Activated naive CD8-positive, alpha-beta T cell treated with anti-CD3 and anti-CD28 coated beads, Interleukin-2, amount 10 ng/mL, durations not matched to agents 7 days and 5 days (primary cell): Measurements from ENCODE around the gene VASH2. TPM values are rescaled to one million over a fixed set of nuclear protein-coding genes. Genes with fewer than 3 reads are reported as not detected.

Source experiments
- ATAC-seq: fragments of 150-1000 bp; cut with Tn5 transposase; one replicate; pipeline ENCODE4 v1.10.0; 2021; ENCODE audit warnings: low read depth, moderate library complexity
- POLR2A ChIA-PET: fragments of 350-600 bp; sonication (Branson Sonifier 250); formaldehyde crosslinking; loops from one replicate; lab custom pipeline; 2021; ENCODE audit warnings: antibody characterized with exemption; lab: Charles Lee
- DNase-seq: peaks from one replicate; pipeline ENCODE4 v3.0.0; 2021
- H3K27ac Mint-ChIP-seq: one replicate; pipeline ENCODE4 v1.8.0; 2022; ENCODE audit warnings: mild to moderate bottlenecking, mixed read lengths
- H3K27me3 Mint-ChIP-seq: one replicate; pipeline ENCODE4 v1.8.0; 2022; ENCODE audit warnings: mild to moderate bottlenecking, moderate library complexity, mixed read lengths
- H3K36me3 Mint-ChIP-seq: one replicate; pipeline ENCODE4 v1.8.0; 2021; ENCODE audit warnings: mild to moderate bottlenecking, mixed read lengths
- H3K4me1 Mint-ChIP-seq: one replicate; pipeline ENCODE4 v1.8.0; 2021; ENCODE audit warnings: mixed read lengths
- H3K4me3 Mint-ChIP-seq: one replicate; pipeline ENCODE4 v1.8.0; 2022; ENCODE audit warnings: mild to moderate bottlenecking, moderate library complexity, mixed read lengths
- H3K9me3 Mint-ChIP-seq: one replicate; pipeline ENCODE4 v1.8.0; 2021; ENCODE audit warnings: mixed read lengths
- total RNA-seq, 2 experiments: library from RNA; stranded (reverse); gene quantifications; one replicate each; pipeline ENCODE4 v1.2.3, GENCODE V29; 2021

The VASH2 gene
- total RNA-seq, 2 experiments from 2014 or later = 0.08 TPM; not detected in 1

DNA sequence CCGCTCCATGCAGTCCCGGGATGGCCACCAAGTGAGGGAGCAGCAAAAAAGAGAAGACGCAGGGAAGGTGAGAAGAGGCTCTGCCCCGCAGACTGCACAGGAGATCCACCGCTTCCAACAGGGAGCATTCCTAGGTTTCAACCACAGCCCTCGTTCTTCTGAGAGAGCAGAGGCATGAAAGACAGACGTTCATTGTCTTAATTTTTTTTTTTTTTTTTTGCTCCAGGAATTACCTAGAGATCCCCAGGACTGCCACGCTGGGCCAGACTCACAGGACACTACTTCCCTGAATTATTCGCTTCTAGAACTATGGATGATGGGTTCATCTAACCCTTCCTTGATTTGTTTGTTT lies 33.2 kb upstream of the VASH2 start:
- Mint-ChIP-seq H3K4me3 (no peak overlapping the region), H3K27ac (no peak overlapping the region), H3K27me3 (peaks cover 33% of the 10 kb centered on the region), H3K9me3 (no peaks in the 10 kb centered on the region), H3K4me1 (peaks cover 3% of the 10 kb centered on the region), H3K36me3 (no peaks in the 10 kb centered on the region)
- DNase-seq = no peak
- POLR2A ChIA-PET = no interaction called here
- no peak for ATAC-seq

DNA sequence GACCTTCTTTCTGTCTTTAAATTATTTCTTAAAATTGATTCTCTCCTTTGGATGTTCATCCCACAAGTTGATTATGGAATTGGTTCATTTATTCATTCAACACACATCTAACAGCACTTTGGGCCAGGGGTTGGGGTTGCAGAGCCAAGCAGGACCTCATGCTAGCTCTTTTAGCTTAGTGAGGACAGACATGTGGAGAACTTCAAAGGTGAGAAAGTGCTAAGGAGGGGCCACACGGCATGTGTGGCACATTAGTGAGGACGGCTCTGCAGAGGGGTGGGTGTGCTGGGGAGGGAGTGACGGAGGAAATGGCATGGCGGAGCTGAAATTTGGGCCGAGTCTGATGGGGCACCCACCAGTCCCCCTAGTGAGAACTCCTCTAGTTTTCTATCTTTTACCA lies 32.5 kb upstream of the VASH2 start:
- no peak overlapping the region for H3K27ac Mint-ChIP-seq
- no peak for DNase-seq
- no peak overlapping the region for H3K4me3 Mint-ChIP-seq
- no peaks in the 10 kb centered on the region for H3K9me3 Mint-ChIP-seq
- no peaks in the 10 kb centered on the region for H3K36me3 Mint-ChIP-seq
- ATAC-seq = no peak
- H3K4me1 Mint-ChIP-seq = peaks cover 3% of the 10 kb centered on the region
- POLR2A ChIA-PET = no interaction called here
- peaks cover 37% of the 10 kb centered on the region for H3K27me3 Mint-ChIP-seq

DNA sequence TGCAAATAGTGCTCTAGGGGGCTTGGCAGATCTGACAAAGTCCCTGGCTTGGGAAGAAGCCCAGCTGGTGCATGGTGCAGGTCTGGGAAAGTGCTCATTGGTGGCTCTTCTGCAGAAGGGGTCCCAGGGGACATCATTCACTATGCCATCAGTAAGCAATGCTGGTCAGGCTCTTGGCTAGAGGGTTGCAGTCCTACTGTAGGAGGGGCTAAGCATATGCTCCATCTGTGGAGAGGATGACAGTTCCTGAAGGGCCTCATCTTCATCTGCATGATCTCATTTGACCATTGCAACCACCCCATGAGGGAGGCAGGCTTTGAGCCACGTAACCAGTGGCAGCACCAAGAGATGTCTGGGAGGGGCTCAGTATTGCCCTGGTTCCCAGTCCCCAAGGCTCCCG lies 31.5 kb upstream of the VASH2 start:
- POLR2A ChIA-PET = no interaction called here
- Mint-ChIP-seq H3K36me3 (no peaks in the 10 kb centered on the region), H3K27ac (no peak overlapping the region), H3K4me1 (peaks cover 3% of the 10 kb centered on the region), H3K27me3 (peaks cover 37% of the 10 kb centered on the region), H3K4me3 (no peak overlapping the region), H3K9me3 (no peaks in the 10 kb centered on the region)
- ATAC-seq (no peak), DNase-seq (no peak)

DNA sequence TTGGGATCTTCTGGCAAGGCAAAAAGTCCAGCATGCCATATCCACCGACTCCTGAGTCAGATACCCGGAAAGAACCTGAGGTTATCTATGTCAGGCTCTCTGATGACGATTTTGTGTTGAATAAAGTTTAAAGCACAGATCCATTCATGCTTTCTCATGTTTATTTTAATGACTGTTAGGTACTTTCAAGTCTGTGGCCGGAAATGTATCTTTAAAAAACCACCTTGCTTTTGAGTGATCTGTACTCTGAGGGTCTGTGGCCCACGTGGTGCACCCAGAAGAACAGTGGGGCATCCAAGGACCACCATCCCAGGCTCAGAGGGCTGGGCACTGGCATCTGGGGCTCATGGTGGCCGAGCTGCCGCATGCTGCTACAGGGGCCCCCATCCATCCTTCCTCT lies 30.1 kb upstream of the VASH2 start:
- H3K36me3 Mint-ChIP-seq = no peaks in the 10 kb centered on the region
- no peak overlapping the region for H3K27ac Mint-ChIP-seq
- H3K27me3 Mint-ChIP-seq = peaks cover 42% of the 10 kb centered on the region
- POLR2A ChIA-PET = no interaction called here
- H3K4me1 Mint-ChIP-seq = peaks cover 3% of the 10 kb centered on the region
- H3K4me3 Mint-ChIP-seq = no peak overlapping the region
- H3K9me3 Mint-ChIP-seq = no peaks in the 10 kb centered on the region
- ATAC-seq (no peak), DNase-seq (no peak)

DNA sequence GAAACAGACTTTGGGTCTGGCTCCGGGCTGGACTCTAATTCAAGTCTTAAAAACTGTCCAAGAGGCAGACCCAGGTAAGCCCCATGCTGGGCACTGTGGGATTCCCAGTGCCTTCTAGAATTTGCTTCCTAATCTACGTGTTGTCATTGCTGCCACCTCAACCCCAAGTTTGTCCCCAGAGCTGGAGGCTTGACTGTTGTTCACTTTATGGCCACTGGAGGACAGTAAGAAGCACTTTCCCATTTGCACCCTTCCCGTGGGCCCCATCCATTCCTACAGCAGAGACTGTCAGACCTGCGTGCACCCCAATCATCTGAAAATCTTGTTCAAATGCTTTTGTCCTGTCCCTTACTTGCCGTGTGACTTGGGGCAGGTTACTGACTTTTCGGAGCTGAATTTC lies 29.4 kb upstream of the VASH2 start:
- no peak for DNase-seq
- POLR2A ChIA-PET = no interaction called here

DNA sequence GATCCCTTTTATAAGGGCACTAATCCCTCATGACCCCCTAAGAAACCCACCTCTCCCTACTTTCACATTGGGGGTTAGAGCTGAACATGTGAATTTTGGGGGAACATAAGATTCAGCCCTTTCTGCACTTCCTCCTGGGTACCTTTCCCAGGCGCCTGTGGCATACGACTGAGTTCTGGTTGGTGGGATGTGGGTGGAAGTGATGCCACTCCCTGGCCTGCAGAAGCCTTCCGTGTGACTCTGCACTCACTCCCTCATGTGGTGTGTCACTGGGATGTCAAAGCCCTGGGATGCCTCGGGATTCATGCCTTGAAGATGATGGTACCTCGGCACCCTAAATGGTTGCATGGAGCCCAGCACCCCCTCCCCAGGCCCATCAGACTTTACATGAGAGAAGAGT lies 28.3 kb upstream of the VASH2 start:
- Mint-ChIP-seq H3K27me3 (peaks cover 33% of the 10 kb centered on the region), H3K9me3 (no peaks in the 10 kb centered on the region), H3K4me3 (no peak overlapping the region), H3K36me3 (no peaks in the 10 kb centered on the region), H3K27ac (no peak overlapping the region), H3K4me1 (no peaks in the 10 kb centered on the region)
- no peak for ATAC-seq
- POLR2A ChIA-PET = no interaction called here
- DNase-seq = no peak

More for the DNA sequence above, 29.4 kb upstream of the VASH2 start:
- Mint-ChIP-seq H3K9me3 (no peaks in the 10 kb centered on the region), H3K36me3 (no peaks in the 10 kb centered on the region), H3K4me1 (peaks cover 3% of the 10 kb centered on the region), H3K4me3 (no peak overlapping the region), H3K27me3 (peaks cover 39% of the 10 kb centered on the region), H3K27ac (no peak overlapping the region)
- ATAC-seq = no peak

DNA sequence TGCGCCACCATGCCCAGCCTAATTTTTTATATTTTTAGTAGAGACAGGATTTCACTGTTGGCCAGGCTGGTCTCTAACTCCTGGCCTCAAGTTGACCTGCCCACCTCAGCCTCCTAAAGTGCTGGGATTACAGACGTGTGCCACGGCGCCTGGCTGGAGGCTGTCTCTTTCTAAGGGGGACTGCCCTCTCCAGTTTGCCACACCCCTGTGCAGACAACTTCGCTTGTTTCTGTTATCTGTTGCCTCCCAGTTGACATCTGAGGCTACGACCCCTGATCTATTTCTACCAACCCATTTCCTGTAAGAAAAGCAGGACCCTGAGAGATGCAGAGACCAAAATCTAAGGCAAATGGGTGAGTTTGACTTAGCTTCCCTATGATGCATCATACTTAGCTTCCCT lies 24.0 kb upstream of the VASH2 start:
- no peak overlapping the region for H3K4me3 Mint-ChIP-seq
- POLR2A ChIA-PET = no interaction called here
- H3K27ac Mint-ChIP-seq = no peak overlapping the region
- no peaks in the 10 kb centered on the region for H3K9me3 Mint-ChIP-seq
- no peaks in the 10 kb centered on the region for H3K36me3 Mint-ChIP-seq
- H3K4me1 Mint-ChIP-seq = no peaks in the 10 kb centered on the region
- no peak for ATAC-seq
- H3K27me3 Mint-ChIP-seq = peaks cover 14% of the 10 kb centered on the region
- no peak for DNase-seq

DNA sequence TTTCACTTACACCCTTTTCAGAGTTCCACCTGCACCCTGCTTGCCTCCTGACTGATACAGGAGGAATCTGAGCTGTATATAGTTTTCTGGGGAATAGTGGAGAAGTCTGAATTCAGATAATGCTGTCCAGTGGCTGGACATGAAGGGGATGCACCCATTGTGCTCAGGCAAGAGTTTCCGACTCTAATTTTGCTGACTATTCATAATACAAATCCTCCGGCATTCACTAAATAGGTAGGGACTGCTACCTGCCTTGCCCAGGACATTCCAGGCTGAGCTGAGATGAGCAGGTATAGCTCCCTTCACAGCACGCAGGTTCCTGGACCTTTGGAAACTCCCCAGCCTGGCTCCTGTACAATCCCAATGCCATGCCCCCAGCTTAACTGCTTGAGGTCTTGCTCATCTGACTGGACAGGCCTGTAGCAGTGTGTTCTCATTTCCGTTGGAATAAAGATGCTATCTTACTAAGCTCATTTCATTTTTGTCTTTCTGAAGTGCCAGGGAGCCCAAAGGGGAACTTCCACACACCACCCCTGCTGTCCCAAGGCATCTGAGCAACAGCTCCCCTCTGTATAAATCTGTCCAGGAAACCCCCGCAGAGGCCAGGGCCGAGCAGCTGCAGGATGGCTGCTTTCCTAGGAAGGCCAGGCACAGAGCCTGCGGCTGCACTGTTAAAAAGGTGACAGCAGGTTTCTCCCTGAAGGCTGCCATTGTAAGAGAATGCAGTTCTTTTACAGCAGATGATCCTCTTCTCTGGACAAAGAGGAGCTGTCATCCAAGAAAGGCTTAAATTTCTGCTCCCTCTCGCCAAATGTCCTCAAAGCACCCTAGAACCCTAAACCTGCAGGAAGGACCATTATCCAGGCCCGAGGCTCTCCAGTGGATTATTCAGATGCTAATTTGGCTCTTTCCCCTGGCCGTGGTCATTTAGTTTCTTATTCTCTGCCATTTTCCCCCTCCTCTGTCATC lies 21.7 kb upstream of the VASH2 start:
- H3K27ac Mint-ChIP-seq = no peak overlapping the region
- no peaks in the 10 kb centered on the region for H3K4me1 Mint-ChIP-seq
- no peak overlapping the region for H3K4me3 Mint-ChIP-seq
- no peak for DNase-seq
- ATAC-seq = no peak
- peaks cover 13% of the 10 kb centered on the region for H3K27me3 Mint-ChIP-seq
- no peaks in the 10 kb centered on the region for H3K36me3 Mint-ChIP-seq
- POLR2A ChIA-PET = no interaction called here
- H3K9me3 Mint-ChIP-seq = no peaks in the 10 kb centered on the region

DNA sequence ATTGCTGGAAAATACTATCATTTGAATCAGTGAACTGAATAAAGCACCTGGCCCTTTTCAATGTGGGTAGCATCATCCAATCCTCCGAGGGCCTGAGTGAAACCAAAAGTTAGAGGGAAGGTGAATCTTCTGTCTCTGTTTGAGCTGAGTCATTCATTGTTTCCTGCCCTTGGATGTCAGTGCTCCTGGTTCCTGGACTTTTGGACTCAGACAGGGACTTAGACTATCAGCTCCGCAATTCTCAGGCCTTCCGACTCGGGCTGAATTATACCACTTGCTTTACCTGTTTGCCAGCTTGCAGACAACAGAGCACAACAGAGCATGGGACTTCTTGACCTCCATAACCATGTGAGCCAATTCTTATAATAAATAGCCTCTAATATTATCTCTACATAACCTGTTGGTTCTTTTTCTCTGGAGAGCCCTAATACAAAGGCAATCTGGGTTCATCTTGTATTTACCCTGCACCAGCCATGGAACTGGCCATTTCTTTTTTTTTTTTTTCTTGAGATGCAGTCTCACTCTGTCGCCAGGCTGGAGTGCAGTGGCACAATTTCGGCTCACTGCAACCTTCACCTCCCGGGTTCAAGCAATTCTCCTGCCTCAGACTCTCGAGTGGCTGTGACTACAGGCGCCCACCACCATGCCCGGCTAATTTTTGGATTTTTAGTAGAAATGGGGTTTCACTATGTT lies 19.2 kb upstream of the VASH2 start:
- peaks cover 9% of the 10 kb centered on the region for H3K27me3 Mint-ChIP-seq
- H3K27ac Mint-ChIP-seq = no peak overlapping the region
- no peaks in the 10 kb centered on the region for H3K36me3 Mint-ChIP-seq
- POLR2A ChIA-PET = no interaction called here
- H3K4me1 Mint-ChIP-seq = no peaks in the 10 kb centered on the region
- DNase-seq (no peak), ATAC-seq (no peak)
- H3K4me3 Mint-ChIP-seq = no peak overlapping the region
- H3K9me3 Mint-ChIP-seq = no peaks in the 10 kb centered on the region

DNA sequence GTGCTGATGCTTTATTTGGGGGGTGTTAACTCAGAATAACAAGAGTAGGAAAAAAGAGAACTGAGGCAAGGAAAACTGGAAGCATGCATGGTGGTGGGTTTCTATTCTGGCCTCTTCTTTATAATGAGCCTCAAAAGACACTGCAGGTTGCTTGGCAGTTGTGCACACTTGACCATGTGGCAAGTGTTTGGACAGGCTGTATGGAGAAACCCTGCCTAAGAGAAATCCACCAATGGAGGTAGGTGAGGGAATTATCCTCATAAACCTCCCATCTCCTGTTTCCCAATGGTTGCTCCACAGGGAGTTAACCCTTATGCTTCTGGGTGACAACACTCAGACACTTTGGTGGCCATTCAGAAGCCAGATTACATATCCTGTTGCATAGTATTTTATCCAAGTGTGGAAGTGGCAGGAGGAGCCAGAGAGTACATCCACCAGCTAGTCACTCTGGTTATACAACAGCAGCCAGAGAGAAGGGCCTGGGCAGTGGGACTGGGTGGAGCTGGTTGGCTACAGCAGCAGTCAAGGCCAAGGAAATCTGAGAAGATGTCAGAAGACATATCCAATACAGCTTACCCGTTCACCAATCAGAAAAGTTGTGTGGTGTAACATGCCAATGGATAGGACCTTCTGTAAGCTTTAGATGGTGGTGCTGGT lies 16.4 kb upstream of the VASH2 start:
- no peaks in the 10 kb centered on the region for H3K36me3 Mint-ChIP-seq
- POLR2A ChIA-PET = no interaction called here
- H3K9me3 Mint-ChIP-seq = no peaks in the 10 kb centered on the region
- H3K27me3 Mint-ChIP-seq = peaks cover 12% of the 10 kb centered on the region
- no peak for DNase-seq
- no peak overlapping the region for H3K4me3 Mint-ChIP-seq
- no peaks in the 10 kb centered on the region for H3K4me1 Mint-ChIP-seq
- H3K27ac Mint-ChIP-seq = no peak overlapping the region
- ATAC-seq = no peak

DNA sequence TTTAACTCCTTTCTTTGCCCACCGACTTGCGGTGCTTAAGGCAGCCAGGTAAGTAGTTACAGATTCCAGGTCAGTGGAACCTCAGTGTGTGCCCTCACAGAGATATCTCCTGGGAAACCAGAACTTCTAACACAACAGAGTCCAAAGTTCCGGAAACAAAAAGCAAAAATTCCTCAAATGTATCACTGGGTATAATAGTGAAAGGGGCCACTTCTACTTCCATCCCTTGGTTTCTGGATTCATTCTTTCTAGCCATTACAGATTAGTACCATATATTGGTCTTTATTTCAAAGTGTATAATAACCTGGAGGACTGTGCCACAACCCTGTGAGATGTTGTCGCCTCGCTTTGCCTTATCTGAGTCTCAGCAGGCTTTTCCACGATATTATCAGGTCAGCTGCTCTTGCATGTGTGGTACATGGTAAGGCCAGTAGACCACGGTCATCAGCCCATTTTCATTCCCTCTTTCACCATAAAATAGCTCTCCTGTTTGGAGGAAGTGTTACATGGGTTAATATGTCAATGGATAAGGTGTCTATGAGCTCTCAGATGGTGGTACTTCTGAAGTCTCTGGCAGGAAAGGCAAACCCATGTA lies 14.9 kb upstream of the VASH2 start:
- DNase-seq (no peak), ATAC-seq (no peak)
- peaks cover 12% of the 10 kb centered on the region for H3K27me3 Mint-ChIP-seq
- H3K4me1 Mint-ChIP-seq = no peaks in the 10 kb centered on the region
- H3K4me3 Mint-ChIP-seq = no peak overlapping the region
- H3K9me3 Mint-ChIP-seq = no peaks in the 10 kb centered on the region
- no peaks in the 10 kb centered on the region for H3K36me3 Mint-ChIP-seq
- POLR2A ChIA-PET = no interaction called here
- no peak overlapping the region for H3K27ac Mint-ChIP-seq

DNA sequence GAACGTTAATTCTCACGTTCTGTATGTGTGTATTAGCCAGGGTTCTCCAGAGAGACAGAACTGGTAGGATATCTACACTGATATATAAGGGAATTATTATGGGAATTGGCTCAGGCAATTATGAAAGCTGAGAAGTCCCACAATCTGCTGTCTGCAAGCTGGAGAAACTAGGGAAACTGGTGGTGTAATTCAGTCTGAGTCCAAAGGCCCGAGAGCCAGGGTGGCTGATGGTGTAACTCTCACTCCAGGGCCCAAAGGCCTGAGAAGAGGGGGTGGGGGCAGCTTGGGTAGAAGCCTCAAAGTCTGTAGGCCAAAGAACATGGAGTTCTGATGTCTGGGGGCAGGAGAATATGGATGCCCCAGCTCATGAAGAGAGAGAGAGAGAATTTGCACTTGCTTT lies 13.3 kb upstream of the VASH2 start:
- DNase-seq (no peak), ATAC-seq (no peak)
- Mint-ChIP-seq H3K27ac (no peak overlapping the region), H3K36me3 (no peaks in the 10 kb centered on the region), H3K4me3 (no peak overlapping the region), H3K4me1 (no peaks in the 10 kb centered on the region), H3K9me3 (no peaks in the 10 kb centered on the region), H3K27me3 (peaks cover 10% of the 10 kb centered on the region)
- POLR2A ChIA-PET = no interaction called here

DNA sequence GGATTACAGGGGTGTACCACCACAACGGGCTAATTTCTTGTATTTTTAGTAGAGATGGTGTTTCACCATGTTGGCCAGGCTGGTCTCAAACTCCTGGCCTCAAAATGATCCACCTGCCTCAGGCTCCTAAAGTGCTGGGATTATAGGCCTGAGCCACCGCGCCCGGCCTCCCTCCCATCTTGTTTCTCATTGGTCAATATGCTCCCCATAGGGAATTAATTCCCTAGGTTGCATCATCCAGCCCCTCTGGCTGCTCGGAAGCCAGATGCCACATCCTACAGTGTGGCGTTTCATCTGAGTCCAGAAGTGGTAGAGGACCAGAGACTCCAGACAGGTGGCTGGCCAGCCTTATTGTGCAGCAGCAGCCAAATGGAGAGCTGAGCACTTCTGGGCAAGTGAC lies 11.5 kb upstream of the VASH2 start:
- H3K4me3 Mint-ChIP-seq = no peak overlapping the region
- DNase-seq = no peak
- peaks cover 10% of the 10 kb centered on the region for H3K27me3 Mint-ChIP-seq
- no peaks in the 10 kb centered on the region for H3K36me3 Mint-ChIP-seq
- POLR2A ChIA-PET = no interaction called here
- ATAC-seq = no peak
- no peak overlapping the region for H3K27ac Mint-ChIP-seq
- no peaks in the 10 kb centered on the region for H3K9me3 Mint-ChIP-seq
- H3K4me1 Mint-ChIP-seq = no peaks in the 10 kb centered on the region
